ENCODE results near the gene FOXJ3. TPM values are rescaled to one million over a fixed set of nuclear protein-coding genes. Genes with fewer than 3 reads are reported as not detected.

FOXJ3 gene
- total and polyA plus RNA-seq, 8 donors = 39.6 to 65.2 (median 57.0) TPM

DNA sequence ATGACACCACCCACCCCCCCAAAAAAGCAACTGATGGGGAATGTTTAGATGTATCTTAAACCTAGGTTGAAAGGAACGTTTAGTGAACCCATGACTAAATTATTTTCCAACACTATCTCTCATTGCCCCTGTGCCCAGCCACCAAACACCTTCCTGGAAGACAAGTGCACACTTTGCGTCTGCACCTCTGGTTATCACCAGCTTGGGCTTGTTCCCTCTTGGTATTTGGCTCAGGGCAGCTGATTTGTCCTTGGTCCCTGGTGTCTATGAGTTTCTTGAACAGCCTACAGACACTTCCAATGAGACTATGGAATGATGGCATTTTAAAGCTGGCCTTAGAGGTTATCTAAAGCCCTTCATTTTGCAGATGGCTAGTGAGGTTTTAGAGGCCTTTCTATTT, 30.1 kb upstream of the FOXJ3 start:
- H3K27ac ChIP-seq = no peak overlapping the region
- no peak for ATAC-seq
- H3K4me1 ChIP-seq = no peaks in the 10 kb centered on the region
- H3K36me3 ChIP-seq = no peaks in the 10 kb centered on the region
- no peaks in the 10 kb centered on the region for H3K27me3 ChIP-seq
- intact Hi-C loops (cut with DNase I) = no loop called here
- TF ChIP-seq, protein P1, sequence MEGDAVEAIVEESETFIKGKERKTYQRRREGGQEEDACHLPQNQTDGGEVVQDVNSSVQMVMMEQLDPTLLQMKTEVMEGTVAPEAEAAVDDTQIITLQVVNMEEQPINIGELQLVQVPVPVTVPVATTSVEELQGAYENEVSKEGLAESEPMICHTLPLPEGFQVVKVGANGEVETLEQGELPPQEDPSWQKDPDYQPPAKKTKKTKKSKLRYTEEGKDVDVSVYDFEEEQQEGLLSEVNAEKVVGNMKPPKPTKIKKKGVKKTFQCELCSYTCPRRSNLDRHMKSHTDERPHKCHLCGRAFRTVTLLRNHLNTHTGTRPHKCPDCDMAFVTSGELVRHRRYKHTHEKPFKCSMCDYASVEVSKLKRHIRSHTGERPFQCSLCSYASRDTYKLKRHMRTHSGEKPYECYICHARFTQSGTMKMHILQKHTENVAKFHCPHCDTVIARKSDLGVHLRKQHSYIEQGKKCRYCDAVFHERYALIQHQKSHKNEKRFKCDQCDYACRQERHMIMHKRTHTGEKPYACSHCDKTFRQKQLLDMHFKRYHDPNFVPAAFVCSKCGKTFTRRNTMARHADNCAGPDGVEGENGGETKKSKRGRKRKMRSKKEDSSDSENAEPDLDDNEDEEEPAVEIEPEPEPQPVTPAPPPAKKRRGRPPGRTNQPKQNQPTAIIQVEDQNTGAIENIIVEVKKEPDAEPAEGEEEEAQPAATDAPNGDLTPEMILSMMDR (IDR thresholded peaks at IDR 0.05) = no peak
- H3K4me3 ChIP-seq = no peak overlapping the region
- no peak for DNase-seq
- H3K9me3 ChIP-seq = no peaks in the 10 kb centered on the region

DNA sequence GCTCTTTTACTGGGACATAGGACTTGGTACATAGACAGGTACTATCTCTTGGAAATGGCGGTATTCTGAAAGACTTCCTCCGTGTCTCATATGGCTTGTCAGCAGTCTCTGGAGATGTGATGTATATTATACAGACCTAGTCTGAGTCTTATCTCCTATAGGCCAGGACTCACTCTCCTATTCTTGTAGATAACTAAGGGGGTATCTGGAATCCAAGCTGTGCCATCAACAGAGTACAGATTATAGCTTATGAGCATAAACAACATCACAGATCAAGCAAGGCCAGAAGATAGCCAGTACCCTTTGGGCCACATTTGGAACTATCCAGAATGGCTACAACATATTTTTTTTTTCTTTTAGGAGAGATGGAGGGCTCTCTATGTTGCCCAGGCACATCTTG, 29.5 kb upstream of the FOXJ3 start:
- H3K4me3 ChIP-seq = no peak overlapping the region
- H3K27ac ChIP-seq = no peak overlapping the region
- no peaks in the 10 kb centered on the region for H3K36me3 ChIP-seq
- no peaks in the 10 kb centered on the region for H3K9me3 ChIP-seq
- intact Hi-C loops (cut with DNase I) = no loop called here
- DNase-seq (no peak), ATAC-seq (no peak)
- H3K27me3 ChIP-seq = no peaks in the 10 kb centered on the region
- TF ChIP-seq, protein P1 (IDR thresholded peaks at IDR 0.05) = no peak
- H3K4me1 ChIP-seq = no peaks in the 10 kb centered on the region

DNA sequence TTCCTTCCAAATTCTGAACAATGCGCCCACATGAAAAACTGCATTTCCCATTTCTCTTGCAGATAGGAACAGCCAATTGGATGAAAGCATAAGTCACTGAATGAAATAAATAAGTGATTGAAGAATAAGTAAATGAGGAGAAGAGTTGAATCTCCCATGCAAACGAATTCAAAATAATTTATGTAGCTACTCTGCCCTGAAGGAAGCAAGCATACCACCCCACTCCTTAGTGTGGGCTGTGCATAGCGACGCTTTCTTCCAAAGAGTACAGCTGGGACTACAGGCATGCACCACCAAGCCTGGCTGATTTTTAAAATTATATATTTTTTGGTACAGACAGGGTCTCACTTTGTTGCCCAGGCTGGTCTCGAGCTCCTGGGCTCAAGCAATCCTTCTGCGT, 29.1 kb upstream of the FOXJ3 start:
- no peaks in the 10 kb centered on the region for H3K27me3 ChIP-seq
- ATAC-seq (no peak), DNase-seq (no peak)
- no peak overlapping the region for H3K27ac ChIP-seq
- TF ChIP-seq, protein P1 (IDR thresholded peaks at IDR 0.05) = no peak
- no peak overlapping the region for H3K4me3 ChIP-seq
- no peaks in the 10 kb centered on the region for H3K36me3 ChIP-seq
- intact Hi-C loops (cut with DNase I) = no loop called here
- no peaks in the 10 kb centered on the region for H3K9me3 ChIP-seq
- no peaks in the 10 kb centered on the region for H3K4me1 ChIP-seq

DNA sequence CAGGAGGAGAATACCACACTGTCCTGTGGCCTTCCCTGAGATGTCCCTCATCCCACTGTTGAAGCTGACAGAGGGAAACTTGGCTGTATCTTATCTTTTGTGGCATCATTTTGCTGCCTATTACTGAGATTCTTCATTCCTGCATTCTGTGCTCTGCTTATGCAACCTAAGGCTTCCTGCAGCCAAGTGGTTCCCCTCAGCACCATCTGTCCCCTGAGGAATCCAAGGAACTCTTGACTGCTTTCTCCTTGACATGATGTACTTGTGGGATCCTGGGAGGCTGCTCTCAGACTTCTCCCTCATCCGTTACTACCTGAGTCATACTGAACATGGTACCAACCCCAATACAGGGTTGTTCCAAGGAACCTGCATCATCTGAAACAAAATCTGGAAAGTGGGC, 24.4 kb upstream of the FOXJ3 start:
- intact Hi-C loops (cut with DNase I) = no loop called here
- TF ChIP-seq, protein P1 (IDR thresholded peaks at IDR 0.05) = no peak
- Histone ChIP-seq H3K4me3 (no peak overlapping the region), H3K36me3 (no peaks in the 10 kb centered on the region), H3K4me1 (no peaks in the 10 kb centered on the region), H3K27me3 (no peaks in the 10 kb centered on the region), H3K27ac (no peak overlapping the region), H3K9me3 (no peaks in the 10 kb centered on the region)
- DNase-seq (no peak), ATAC-seq (no peak)

DNA sequence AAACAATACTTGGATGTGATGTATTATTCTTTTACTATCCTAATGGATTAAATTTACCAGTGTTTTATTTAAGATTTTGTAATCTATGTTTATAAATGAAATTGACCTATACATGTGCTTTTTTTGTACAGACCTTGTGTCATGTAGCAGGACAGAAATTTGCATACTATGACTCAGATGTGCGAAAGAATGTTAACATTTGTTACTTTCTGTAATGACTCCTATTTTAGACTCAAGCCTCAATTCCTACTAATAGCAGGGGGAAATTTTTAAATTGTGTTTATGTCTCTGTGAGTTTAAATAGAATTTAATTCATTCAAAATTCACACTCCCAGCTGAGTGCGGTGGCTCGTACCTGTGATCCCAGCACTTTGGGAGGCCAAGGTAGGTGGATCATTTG, 23.8 kb upstream of the FOXJ3 start:
- intact Hi-C loops (cut with DNase I) = no loop called here
- no peak overlapping the region for H3K27ac ChIP-seq
- DNase-seq = no peak

More for the DNA sequence above, 23.8 kb upstream of the FOXJ3 start:
- H3K4me1 ChIP-seq = no peaks in the 10 kb centered on the region
- H3K27me3 ChIP-seq = no peaks in the 10 kb centered on the region
- H3K36me3 ChIP-seq = no peaks in the 10 kb centered on the region
- H3K4me3 ChIP-seq = no peak overlapping the region
- H3K9me3 ChIP-seq = no peaks in the 10 kb centered on the region
- ATAC-seq = no peak
- TF ChIP-seq, protein P1 (IDR thresholded peaks at IDR 0.05) = no peak

Measured in left lung (tissue), 10 donors.